ENCODE results near the gene IGSF10. TPM values are rescaled to one million over a fixed set of nuclear protein-coding genes. Genes with fewer than 3 reads are reported as not detected.

IGSF10 gene
- polyA plus RNA-seq, 3 donors, result 1.7 to 2.2 (median 1.8) TPM

DNA sequence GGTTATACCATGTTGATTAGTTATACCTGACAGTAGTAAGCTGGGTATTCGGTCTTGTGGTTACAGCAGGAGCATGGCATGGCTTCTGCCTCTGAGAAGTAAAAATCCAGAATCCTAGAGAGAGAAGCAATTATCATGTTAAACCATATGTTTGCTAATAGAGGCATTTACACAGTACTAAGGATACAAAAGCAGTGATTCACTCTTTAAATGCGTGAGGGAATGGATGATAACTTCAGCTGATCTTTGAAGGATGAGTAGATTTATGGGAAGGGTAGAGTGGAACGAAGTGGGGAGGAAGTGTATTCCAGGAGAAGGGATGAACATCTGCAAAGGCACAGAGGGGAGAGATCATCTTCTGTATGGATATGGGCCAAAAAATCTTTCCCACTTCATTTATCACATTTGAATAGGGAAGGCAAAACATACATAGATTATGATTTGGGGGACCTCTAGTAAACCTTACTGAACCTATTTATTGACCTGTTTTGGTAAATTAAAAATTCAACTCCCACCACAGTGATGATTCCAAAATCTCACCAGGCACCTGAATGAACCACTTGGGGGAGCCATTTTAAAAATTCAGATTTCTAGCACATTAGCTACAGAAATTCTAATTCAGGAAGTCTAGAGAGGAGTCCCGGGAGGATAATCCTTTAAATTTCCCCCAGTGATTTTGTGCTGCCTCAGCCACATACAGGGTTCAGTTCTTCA lies 35.1 kb downstream of the IGSF10 start:
- DNase-seq (ENCODE audit: low read depth in 3 of 3, low spot score in 2 of 3), result no peak

DNA sequence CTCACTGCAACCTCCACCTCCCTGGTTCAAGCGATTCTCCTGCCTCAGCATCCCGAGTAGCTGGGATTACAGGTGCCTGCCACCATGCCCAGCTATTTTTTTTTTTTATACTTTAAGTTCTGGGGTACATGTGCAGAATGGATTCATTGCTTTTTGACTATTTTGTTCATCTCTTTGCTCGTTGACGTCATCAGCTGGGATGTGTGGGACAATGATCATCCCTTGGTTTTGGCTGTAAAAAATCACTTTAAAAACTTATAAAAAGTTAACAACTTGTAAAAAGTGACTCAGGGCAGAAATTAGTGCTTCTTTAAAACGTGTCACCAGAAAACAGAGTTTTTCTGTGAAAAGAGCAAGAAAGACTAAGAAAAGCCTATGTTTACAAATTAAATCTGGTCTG lies 37.8 kb downstream of the IGSF10 start:
- DNase-seq (ENCODE audit: low read depth in 3 of 3, low spot score in 2 of 3), result no peak

DNA sequence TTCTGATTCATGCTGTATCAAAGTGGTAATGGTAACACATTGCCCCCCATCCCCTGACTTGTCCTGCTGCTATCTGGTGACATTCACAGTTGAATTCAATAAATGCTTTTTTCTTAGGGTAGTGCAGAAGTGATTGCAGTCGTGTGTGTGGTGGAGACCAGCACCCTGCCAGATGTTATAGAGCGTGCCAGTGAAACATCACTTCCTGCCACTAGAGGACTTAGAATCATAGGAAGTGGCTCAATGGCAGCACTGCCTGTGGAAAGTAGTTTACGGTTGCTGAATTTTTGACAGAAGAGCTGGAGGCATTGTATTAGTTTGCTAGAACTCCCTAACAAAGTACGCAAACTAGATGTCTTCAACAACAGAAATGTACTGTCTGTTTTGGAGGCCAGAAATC lies 38.9 kb downstream of the IGSF10 start:
- DNase-seq (ENCODE audit: low read depth in 3 of 3, low spot score in 2 of 3), result no peak

DNA sequence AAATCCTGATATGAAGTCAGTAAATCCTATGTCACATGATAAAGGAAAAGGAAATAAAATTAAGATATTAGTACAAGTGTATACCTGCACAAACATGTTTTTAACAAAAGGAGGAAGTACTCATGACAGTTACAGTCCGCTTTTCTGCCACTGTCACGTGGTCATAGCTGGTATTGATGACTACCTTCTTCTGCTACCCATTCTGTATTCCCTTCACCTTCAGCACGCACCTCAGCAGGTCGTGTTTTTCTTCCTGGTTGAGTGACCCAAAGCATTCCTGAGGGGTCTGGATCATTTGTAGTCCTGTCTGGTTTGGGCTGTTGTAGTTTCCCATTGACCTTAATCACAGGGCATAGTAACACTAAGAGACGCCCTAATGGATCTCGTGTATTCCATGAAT lies 41.1 kb downstream of the IGSF10 start:
- DNase-seq (ENCODE audit: low read depth in 3 of 3, low spot score in 2 of 3), result no peak

DNA sequence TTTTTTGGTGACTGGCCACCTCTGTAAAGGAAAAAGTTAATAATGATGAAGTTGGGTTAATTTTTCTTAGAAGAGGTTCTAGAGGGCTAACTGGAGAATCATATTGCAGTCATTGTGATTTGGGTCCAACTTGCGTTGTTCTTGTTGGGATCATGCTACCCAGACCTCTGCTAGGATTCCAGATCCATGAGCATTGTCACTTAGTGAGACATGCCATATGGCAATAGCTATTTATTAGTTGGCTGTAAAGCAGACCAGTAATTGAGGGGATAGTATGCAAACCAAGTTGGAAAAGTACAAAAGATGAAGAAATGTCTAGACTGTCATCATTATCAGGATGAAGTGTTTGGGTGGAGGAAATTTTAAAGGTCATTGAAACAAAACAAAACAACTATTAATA lies 45.6 kb downstream of the IGSF10 start:
- DNase-seq (ENCODE audit: low read depth in 3 of 3, low spot score in 2 of 3), result no peak

DNA sequence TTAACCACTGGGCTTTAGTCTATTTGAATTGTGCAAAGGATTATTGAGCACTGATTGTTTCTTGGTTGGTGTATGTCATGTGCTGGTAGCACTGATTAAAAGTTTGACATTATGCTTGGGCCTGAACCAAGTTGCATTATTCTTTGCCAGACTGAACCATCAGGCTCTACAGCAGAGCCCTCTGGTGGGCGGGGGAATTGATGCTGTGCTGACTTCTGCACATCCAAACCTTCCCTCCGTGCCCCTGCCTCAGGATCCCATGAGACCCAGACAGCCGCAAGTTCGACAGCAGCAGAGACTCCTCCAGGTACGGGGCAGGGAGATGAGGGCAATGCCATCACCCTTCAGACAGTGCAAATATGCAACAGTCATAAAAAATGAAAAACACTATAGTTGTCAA lies 47.9 kb downstream of the IGSF10 start:
- no peak for DNase-seq (ENCODE audit: low read depth in 3 of 3, low spot score in 2 of 3)

Other genes starting within 250 kb of the IGSF10 start
- 1 to 10 TPM in 1 of 3 donors, under 1 TPM in 2; 0.62 to 1.0 (median 0.85) TPM for gene P2RY14, start 182.5 kb downstream of the IGSF10 start, polyA plus RNA-seq (ENCODE audit: insufficient read length in 3 of 3)
- under 1 TPM in 1 of 3 donors, not detected in 2; 0.10 TPM for gene GPR87, start 144.2 kb downstream of the IGSF10 start, polyA plus RNA-seq (ENCODE audit: insufficient read length in 3 of 3)
- gene P2RY13, start 131.5 kb downstream of the IGSF10 start, polyA plus RNA-seq (ENCODE audit: insufficient read length in 3 of 3), result 1 to 10 TPM; 1.3 to 1.8 (median 1.6) TPM
- gene P2RY12, start 76.3 kb downstream of the IGSF10 start, polyA plus RNA-seq (ENCODE audit: insufficient read length in 3 of 3), result 1 to 10 TPM; 1.1 to 1.5 (median 1.3) TPM